H1 (cell line): Measurements from ENCODE around the gene TSPAN17. TPM values are rescaled to one million over a fixed set of nuclear protein-coding genes. Genes with fewer than 3 reads are reported as not detected.

Experiments
- CTCF ChIA-PET: fragments of 300-600 bp; sonication (Branson Sonifier 250); formaldehyde crosslinking; loops from one replicate; lab custom pipeline; 2021; ENCODE audit not compliant: partially characterized antibody; lab: Charles Lee
- POLR2A ChIA-PET: fragments of 300-600 bp; sonication (Branson Sonifier 250); formaldehyde crosslinking; loops from one replicate; lab custom pipeline; 2021; ENCODE audit warnings: inconsistent platforms; ENCODE audit not compliant: partially characterized antibody; lab: Charles Lee
- DNase-seq, 2 experiments: peaks; one replicate each; pipeline versions ENCODE4 v3.0.0 to v3.0.0-alpha.2; 2010 to 2022; ENCODE audit warnings: low spot score in 2 of 2, low read depth in 1 of 2, mixed read lengths in 1 of 2
- FAIRE-seq: peaks from 2 replicates; lab custom pipeline; 2011; peaks lifted over from hg19 to GRCh38; lab: Jason Lieb, UNC
- H2AFZ ChIP-seq: 2 replicates; pipeline ENCODE4 v1.8.1; 2012; ENCODE audit warnings: low read length, inconsistent platforms
- H2AK5ac ChIP-seq: 2 replicates; pipeline ENCODE4 v1.6.1; 2013; ENCODE audit warnings: low read depth, low read length
- H2BK120ac ChIP-seq: replicated peaks from 2 replicates; pipeline ENCODE3; 2013; ENCODE audit warnings: low read depth, low read length, inconsistent platforms
- H2BK12ac ChIP-seq: 2 replicates; pipeline ENCODE4 v1.6.1; 2013; ENCODE audit warnings: low read depth, low read length
- H2BK15ac ChIP-seq: 2 replicates; pipeline ENCODE4 v1.6.1; 2013; ENCODE audit warnings: low read length
- H2BK20ac ChIP-seq: 2 replicates; pipeline ENCODE4 v1.6.1; 2013; ENCODE audit warnings: low read length
- H2BK5ac ChIP-seq: 2 replicates; pipeline ENCODE4 v1.6.1; 2013; ENCODE audit warnings: low read depth, low read length
- H3K14ac ChIP-seq: 2 replicates; pipeline ENCODE4 v1.6.1; 2013; ENCODE audit warnings: inconsistent platforms; ENCODE audit not compliant: insufficient read length
- H3K18ac ChIP-seq: 2 replicates; pipeline ENCODE4 v1.6.1; 2013; ENCODE audit warnings: low read length; ENCODE audit errors: extremely low read depth
- H3K23ac ChIP-seq: 2 replicates; pipeline ENCODE4 v1.6.1; 2013; ENCODE audit warnings: inconsistent platforms; ENCODE audit not compliant: insufficient read length
- H3K23me2 ChIP-seq: 2 replicates; pipeline ENCODE4 v1.6.1; 2013; ENCODE audit warnings: low read depth, low read length
- H3K27ac ChIP-seq: 2 replicates; pipeline ENCODE4 v1.6.1; 2011; ENCODE audit warnings: low read depth, low read length, inconsistent platforms
- H3K27me3 ChIP-seq, 4 experiments: replicated peaks in 1 of 4; 1 replicate in 1 of 4; 2 replicates in 3 of 4; pipeline versions ENCODE4 v1.6.1 to v1.8.1; 2011 to 2013; ENCODE audit warnings: low read length in 3 of 4, mild to moderate bottlenecking in 3 of 4, inconsistent platforms in 2 of 4, mixed read lengths in 2 of 4, moderate library complexity in 1 of 4; ENCODE audit not compliant: control insufficient read depth in 3 of 4, insufficient read depth in 3 of 4; ENCODE audit errors: extremely low read depth in 1 of 4
- H3K36me3 ChIP-seq, 4 experiments: 2 replicates each; pipeline versions ENCODE4 v1.6.1 to v1.8.1; 2011 to 2013; ENCODE audit warnings: mild to moderate bottlenecking in 4 of 4, low read length in 3 of 4, moderate library complexity in 2 of 4, control low read depth in 1 of 4, inconsistent platforms in 1 of 4; ENCODE audit not compliant: insufficient read depth in 4 of 4, control insufficient read depth in 2 of 4
- H3K4ac ChIP-seq: replicated peaks from 2 replicates; pipeline ENCODE3; 2013; ENCODE audit warnings: low read length, low read depth, mixed read lengths, inconsistent platforms; ENCODE audit not compliant: insufficient read length
- H3K4me1 ChIP-seq, 4 experiments: replicated peaks in 1 of 4; 1 replicate in 1 of 4; 2 replicates in 3 of 4; pipeline versions ENCODE4 v1.6.1 to v1.8.1; 2011 to 2013; ENCODE audit warnings: low read length in 3 of 4, inconsistent platforms in 2 of 4, mixed read lengths in 1 of 4; ENCODE audit not compliant: insufficient read depth in 4 of 4, control insufficient read depth in 3 of 4
- H3K4me2 ChIP-seq, 2 experiments: 2 replicates each; pipeline versions ENCODE4 v1.6.1 to v1.8.1; 2011 to 2013; ENCODE audit warnings: low read depth in 2 of 2, low read length in 2 of 2, control low read depth in 1 of 2, inconsistent platforms in 1 of 2, mild to moderate bottlenecking in 1 of 2; ENCODE audit not compliant: insufficient read depth in 1 of 2
- H3K4me3 ChIP-seq, 4 experiments: fragments of 200-600, 300-600 bp in 1 of 4; sonication (generic), shearing (Covaris generic), sonication (Bioruptor Twin) in 1 of 4; 2 replicates each; pipeline versions ENCODE4 v1.5.1 to v1.8.1; 2011 to 2016; ENCODE audit warnings: low read length in 4 of 4, low read depth in 3 of 4, control low read depth in 2 of 4, inconsistent platforms in 2 of 4, mild to moderate bottlenecking in 2 of 4, mixed read lengths in 1 of 4, moderate library complexity in 1 of 4; ENCODE audit not compliant: insufficient read depth in 2 of 4; ENCODE audit errors: extremely low read depth in 1 of 4
- H3K56ac ChIP-seq: replicated peaks from 2 replicates; pipeline ENCODE3; 2013; ENCODE audit warnings: low read depth, mild to moderate bottlenecking, mixed read lengths, low read length, inconsistent platforms; ENCODE audit not compliant: insufficient read length
- H3K79me1 ChIP-seq: 2 replicates; pipeline ENCODE4 v1.6.1; 2013; ENCODE audit warnings: low read depth, low read length, control low read depth
- H3K79me2 ChIP-seq, 2 experiments: 2 replicates each; pipeline versions ENCODE4 v1.6.1 to v1.8.1; 2012 to 2013; ENCODE audit warnings: low read length in 2 of 2, mild to moderate bottlenecking in 2 of 2, inconsistent platforms in 1 of 2; ENCODE audit not compliant: insufficient read depth in 2 of 2, control insufficient read depth in 1 of 2
- H3K9ac ChIP-seq, 4 experiments: replicated peaks in 1 of 4; 1 replicate in 1 of 4; 2 replicates in 3 of 4; pipeline versions ENCODE4 v1.6.1 to v1.8.1; 2011 to 2013; ENCODE audit warnings: low read depth in 3 of 4, low read length in 3 of 4, control low read depth in 2 of 4, mild to moderate bottlenecking in 2 of 4, moderate library complexity in 2 of 4, inconsistent platforms in 1 of 4; ENCODE audit errors: extremely low read depth in 1 of 4
- H3K9me3 ChIP-seq, 2 experiments: 2 replicates each; pipeline versions ENCODE4 v1.6.1 to v1.8.1; 2012 to 2013; ENCODE audit warnings: mild to moderate bottlenecking in 2 of 2, moderate library complexity in 2 of 2, control low read depth in 1 of 2, inconsistent platforms in 1 of 2, low read depth in 1 of 2, low read length in 1 of 2, mixed read lengths in 1 of 2; ENCODE audit not compliant: insufficient read depth in 2 of 2
- H4K20me1 ChIP-seq, 2 experiments: replicated peaks in 1 of 2; 2 replicates each; pipeline versions ENCODE3 to v1.8.1; 2011 to 2013; ENCODE audit warnings: inconsistent platforms in 2 of 2, low read length in 2 of 2, mild to moderate bottlenecking in 1 of 2; ENCODE audit not compliant: insufficient read depth in 2 of 2, control insufficient read depth in 1 of 2
- H4K5ac ChIP-seq: 2 replicates; pipeline ENCODE4 v1.6.1; 2013; ENCODE audit warnings: low read length, low read depth, mixed read lengths, inconsistent platforms; ENCODE audit not compliant: insufficient read length
- H4K8ac ChIP-seq: 2 replicates; pipeline ENCODE4 v1.8.0; 2013; ENCODE audit warnings: mild to moderate bottlenecking, moderate library complexity, low read length, inconsistent platforms; ENCODE audit not compliant: insufficient read depth; ENCODE audit errors: extremely low read depth
- H4K91ac ChIP-seq: replicated peaks from 2 replicates; pipeline ENCODE3; 2013; ENCODE audit warnings: low read length, mixed read lengths, inconsistent platforms; ENCODE audit not compliant: insufficient read length
- BACH1 ChIP-seq: IDR thresholded peaks from 2 replicates; pipeline ENCODE4 v1.6.1; 2012; ENCODE audit warnings: low read length, improper control_type of control experiment
- EZH2 ChIP-seq: fragments of 200-600 bp; sonication (generic); IDR thresholded peaks from 2 replicates; pipeline ENCODE4 v1.7.1; 2012; ENCODE audit warnings: low read depth, mild to moderate bottlenecking, moderate library complexity, low read length, inconsistent platforms; ENCODE audit not compliant: severe bottlenecking
- JUN ChIP-seq: IDR thresholded peaks from 2 replicates; pipeline ENCODE4 v1.6.1; 2011; ENCODE audit warnings: low read depth, mild to moderate bottlenecking, improper control_type of control experiment, low read length
- KDM1A ChIP-seq: fragments of 200-600, 300-600 bp; sonication (generic); IDR thresholded peaks from 2 replicates; pipeline ENCODE4 v1.7.1; 2016; ENCODE audit warnings: mild to moderate bottlenecking, low read length, borderline replicate concordance
- NANOG ChIP-seq: IDR thresholded peaks from 2 replicates; pipeline ENCODE4 v1.6.1; 2011; ENCODE audit warnings: low read length, low read depth, mild to moderate bottlenecking, inconsistent platforms; ENCODE audit not compliant: insufficient read depth, poor library complexity, severe bottlenecking
- POU5F1 ChIP-seq: IDR thresholded peaks from 2 replicates; pipeline ENCODE4 v1.6.1; 2011; ENCODE audit warnings: low read depth, mild to moderate bottlenecking, low read length, moderate library complexity
- SRF ChIP-seq: IDR thresholded peaks from 2 replicates; pipeline ENCODE4 v1.6.1; 2011; ENCODE audit warnings: mild to moderate bottlenecking, low read depth, low read length, moderate library complexity
- WGBS, 2 experiments: shearing (Covaris generic) in 1 of 2; methylation state at CpG; one replicate each; pipeline versions ENCODE4 v1.1.6 to v1.1.7; 2013 to 2015; ENCODE audit warnings: low lambda C conversion rate in 2 of 2, mixed read lengths in 2 of 2, inconsistent platforms in 1 of 2, low coverage in 1 of 2, missing lambda C conversion rate in 1 of 2; ENCODE audit not compliant: insufficient replicate concordance in 2 of 2, insufficient coverage in 1 of 2, insufficient read length in 1 of 2; ENCODE audit errors: extremely low coverage in 1 of 2, missing lambda C conversion rate in 1 of 2; 5-methylcytosine and 5-hydroxymethylcytosine counted together
- polyA plus RNA-seq, 7 experiments: library from polyadenylated mRNA; depleted of rRNA in 3 of 7; stranded (reverse) in 5 of 7; unstranded in 2 of 7; fragments of >200 nt in 5 of 7; fragments of 200-250 nt in 2 of 7; gene quantifications; 1 replicate in 5 of 7; 2 replicates in 1 of 7; 4 replicates in 1 of 7; pipeline versions ENCODE4 v1.2.1 to v1.2.3, GENCODE V29; 2011 to 2013; ENCODE audit warnings: missing spikeins in 2 of 7, mixed read lengths in 2 of 7
- total RNA-seq: library from RNA; stranded (reverse); fragmentation: NEBNext Ultra II Directional; extraction: Animal tissue kit (Norgen Biotek cat#: 25700); gene quantifications from 2 replicates; pipeline ENCODE4 v1.2.1, GENCODE V29; 2021
- TF ChIP-seq, protein P1 (sequence below): IDR thresholded peaks from 2 replicates; pipeline ENCODE4 v1.6.1; 2011; ENCODE audit warnings: low read depth, mild to moderate bottlenecking, low read length; ENCODE audit not compliant: insufficient read depth
- TF ChIP-seq, protein P2 (sequence below), 3 experiments: IDR thresholded peaks; 1 replicate in 2 of 3; 2 replicates in 1 of 3; pipeline versions ENCODE4 v1.5.1 to v1.6.1; 2011; ENCODE audit warnings: low read length in 3 of 3, mild to moderate bottlenecking in 3 of 3, inconsistent platforms in 2 of 3, low read depth in 1 of 3, moderate library complexity in 1 of 3; ENCODE audit not compliant: insufficient read depth in 1 of 3; ENCODE audit errors: control extremely low read depth in 1 of 3
- TF ChIP-seq, protein P3 (sequence below): IDR thresholded peaks from 2 replicates; pipeline ENCODE4 v1.6.1; 2012; ENCODE audit warnings: inconsistent platforms

The TSPAN17 gene
- total and polyA plus RNA-seq, 2 of the 8 experiments (the other 6 are each of a cell fraction or from before 2014, with no cell fraction given), result 41.5 to 53.7 TPM

DNA sequence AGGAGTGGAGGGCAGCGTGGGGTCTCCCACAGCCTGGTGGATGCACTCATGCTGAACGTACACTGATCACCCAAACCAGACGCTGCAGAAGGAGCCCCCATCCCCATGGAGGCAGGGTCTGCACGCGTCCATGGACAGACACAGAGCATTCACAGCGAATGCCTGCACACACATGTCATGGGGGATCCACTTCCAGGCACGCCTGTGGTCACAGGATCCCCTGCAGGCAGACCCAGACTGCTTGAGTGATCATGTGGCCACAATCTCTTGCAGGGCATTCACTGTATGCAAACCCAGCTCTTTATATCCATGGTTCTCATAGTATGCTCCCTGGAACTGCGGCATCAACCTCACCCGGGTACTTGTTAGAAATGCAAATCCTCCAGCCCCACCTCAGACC, 22.3 kb upstream of the TSPAN17 start:
- H3K4me1 ChIP-seq, result peaks cover 2 to 27% (median 13%) of the 10 kb centered on the region in 4 experiments; a peak in 6 of 7 replicates
- H3K56ac ChIP-seq, result no peak overlapping the region
- 88% methylated on average over 9 of the region's 9 CpGs; no CpG with 5 or more reads in 1 of the 2 experiments for WGBS, 2 experiments
- H3K36me3 ChIP-seq, result no peaks in the 10 kb centered on the region
- H3K9me3 ChIP-seq, result peaks cover 0 to under 1% of the 10 kb centered on the region in 2 experiments; a peak in 1 of 4 replicates
- ChIA-PET CTCF (interaction anchor here (1.6 to 1.9 kb wide), 2 partner anchors 15 to 46 kb away, joined by 3 to 7 read pairs; no protein-coding TSS in a partner anchor), POLR2A (interaction anchor here (1.9 kb wide), 1 partner anchor 11 kb away, joined by 6 read pairs; no protein-coding TSS in a partner anchor)
- H3K23me2 ChIP-seq, result peaks cover 9% of the 10 kb centered on the region
- H2BK20ac ChIP-seq, result no peak overlapping the region
- H2BK12ac ChIP-seq, result no peak overlapping the region
- H3K4me3 ChIP-seq, result no peak overlapping the region
- peaks cover 0 to 4% of the 10 kb centered on the region in 2 experiments for H4K20me1 ChIP-seq
- no peaks in the 10 kb centered on the region for H3K79me1 ChIP-seq
- FAIRE-seq, result no peak
- H3K4me2 ChIP-seq, result no peak overlapping the region
- H2BK120ac ChIP-seq, result no peak overlapping the region
- H2BK15ac ChIP-seq, result no peak overlapping the region; the same call in 1 of the 2 replicates
- no peaks in the 10 kb centered on the region for H3K79me2 ChIP-seq
- no peak overlapping the region for H3K4ac ChIP-seq
- H3K9ac ChIP-seq, result no peak overlapping the region
- H3K27ac ChIP-seq, result no peak overlapping the region
- no peak overlapping the region for H2AFZ ChIP-seq
- DNase-seq, result no peak
- no peak overlapping the region for H4K8ac ChIP-seq
- no peak overlapping the region for H2AK5ac ChIP-seq
- H3K18ac ChIP-seq, result no peak overlapping the region
- H3K23ac ChIP-seq, result no peak overlapping the region
- H3K14ac ChIP-seq, result no peak overlapping the region
- no peak overlapping the region for H4K91ac ChIP-seq
- H4K5ac ChIP-seq, result no peak overlapping the region
- H2BK5ac ChIP-seq, result no peak overlapping the region
- H3K27me3 ChIP-seq, result peaks cover 3 to 40% (median 25%) of the 10 kb centered on the region in 4 experiments
- no peak for TF ChIP-seq JUN
- no peak for TF ChIP-seq BACH1
- TF ChIP-seq POU5F1, result no peak
- TF ChIP-seq, protein P1, sequence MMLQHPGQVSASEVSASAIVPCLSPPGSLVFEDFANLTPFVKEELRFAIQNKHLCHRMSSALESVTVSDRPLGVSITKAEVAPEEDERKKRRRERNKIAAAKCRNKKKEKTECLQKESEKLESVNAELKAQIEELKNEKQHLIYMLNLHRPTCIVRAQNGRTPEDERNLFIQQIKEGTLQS, result no peak
- no peak for TF ChIP-seq KDM1A
- TF ChIP-seq NANOG, result no peak
- no peak for TF ChIP-seq EZH2
- TF ChIP-seq, protein P2, sequence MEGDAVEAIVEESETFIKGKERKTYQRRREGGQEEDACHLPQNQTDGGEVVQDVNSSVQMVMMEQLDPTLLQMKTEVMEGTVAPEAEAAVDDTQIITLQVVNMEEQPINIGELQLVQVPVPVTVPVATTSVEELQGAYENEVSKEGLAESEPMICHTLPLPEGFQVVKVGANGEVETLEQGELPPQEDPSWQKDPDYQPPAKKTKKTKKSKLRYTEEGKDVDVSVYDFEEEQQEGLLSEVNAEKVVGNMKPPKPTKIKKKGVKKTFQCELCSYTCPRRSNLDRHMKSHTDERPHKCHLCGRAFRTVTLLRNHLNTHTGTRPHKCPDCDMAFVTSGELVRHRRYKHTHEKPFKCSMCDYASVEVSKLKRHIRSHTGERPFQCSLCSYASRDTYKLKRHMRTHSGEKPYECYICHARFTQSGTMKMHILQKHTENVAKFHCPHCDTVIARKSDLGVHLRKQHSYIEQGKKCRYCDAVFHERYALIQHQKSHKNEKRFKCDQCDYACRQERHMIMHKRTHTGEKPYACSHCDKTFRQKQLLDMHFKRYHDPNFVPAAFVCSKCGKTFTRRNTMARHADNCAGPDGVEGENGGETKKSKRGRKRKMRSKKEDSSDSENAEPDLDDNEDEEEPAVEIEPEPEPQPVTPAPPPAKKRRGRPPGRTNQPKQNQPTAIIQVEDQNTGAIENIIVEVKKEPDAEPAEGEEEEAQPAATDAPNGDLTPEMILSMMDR (IDR thresholded peaks at IDR 0.05; ENCODE audit: control extremely low read depth in 1 of 3, insufficient read depth in 1 of 3, low read depth in 1 of 3, low read length in 3 of 3), result no peak
- TF ChIP-seq, protein P3, sequence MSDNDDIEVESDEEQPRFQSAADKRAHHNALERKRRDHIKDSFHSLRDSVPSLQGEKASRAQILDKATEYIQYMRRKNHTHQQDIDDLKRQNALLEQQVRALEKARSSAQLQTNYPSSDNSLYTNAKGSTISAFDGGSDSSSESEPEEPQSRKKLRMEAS, result no peak
- no peak for TF ChIP-seq SRF
